Mesodermal cell (in vitro differentiated cells): ENCODE measurements around the gene JMJD1C.
"Not testable (repeated sequence)": the region's sequence is repeated elsewhere in the genome, so short reads cannot be mapped to it uniquely, and the experiment has no call there.

Source experiments
- H3K27ac ChIP-seq: 2 replicates; pipeline ENCODE4 v1.7.0; 2013; ENCODE audit warnings: mild to moderate bottlenecking, low read depth, low read length, moderate library complexity; ENCODE audit not compliant: severe bottlenecking
- H3K36me3 ChIP-seq: 2 replicates; pipeline ENCODE4 v1.7.1; 2013; ENCODE audit warnings: mild to moderate bottlenecking, low read length, moderate library complexity; ENCODE audit not compliant: control insufficient read depth, insufficient read depth
- H3K4me1 ChIP-seq: one replicate; pipeline ENCODE4 v1.7.1; 2013; ENCODE audit warnings: mild to moderate bottlenecking, low read length; ENCODE audit not compliant: insufficient read depth, control insufficient read depth, poor library complexity, severe bottlenecking
- H3K4me3 ChIP-seq: 2 replicates; pipeline ENCODE4 v1.7.0; 2013; ENCODE audit warnings: low read length, control low read depth, mild to moderate bottlenecking; ENCODE audit not compliant: insufficient read depth, poor library complexity, severe bottlenecking; ENCODE audit errors: extremely low read depth
- H3K9me3 ChIP-seq: 2 replicates; pipeline ENCODE4 v1.7.1; 2013; ENCODE audit warnings: mild to moderate bottlenecking, low read length, moderate library complexity; ENCODE audit not compliant: control insufficient read depth
- WGBS, 2 experiments: methylation state at CpG; one replicate each; pipeline ENCODE4 v1.1.5; 2013; ENCODE audit warnings: missing lambda C conversion rate in 2 of 2; ENCODE audit not compliant: insufficient coverage in 2 of 2; 5-methylcytosine and 5-hydroxymethylcytosine counted together

JMJD1C gene

DNA sequence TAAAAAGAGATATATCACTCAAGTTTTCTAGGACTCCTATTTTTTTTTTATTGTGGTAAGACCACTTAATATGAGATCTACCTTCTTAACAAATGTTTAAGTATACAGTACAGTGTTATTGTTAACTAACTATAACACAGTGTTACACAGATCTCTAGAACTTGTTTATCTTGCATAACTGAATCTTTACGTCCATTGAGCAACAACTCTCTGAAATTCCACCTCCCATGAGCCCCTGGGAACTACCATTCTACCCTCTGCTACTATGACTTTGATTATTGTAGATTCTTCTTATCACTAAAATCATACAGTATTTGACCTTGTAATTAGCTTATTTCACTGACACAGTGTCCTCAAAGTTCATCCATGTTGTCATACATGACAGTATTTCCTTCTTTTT is 32.9 kb upstream of the JMJD1C start:
- H3K27ac ChIP-seq = no peak overlapping the region
- peaks cover 12% of the 10 kb centered on the region for H3K36me3 ChIP-seq
- no peaks in the 10 kb centered on the region for H3K9me3 ChIP-seq
- H3K4me3 ChIP-seq = no peak overlapping the region
- peaks cover 6% of the 10 kb centered on the region for H3K4me1 ChIP-seq
- no CpG with 5 or more reads among the region's 1 CpG for WGBS, 2 experiments

DNA sequence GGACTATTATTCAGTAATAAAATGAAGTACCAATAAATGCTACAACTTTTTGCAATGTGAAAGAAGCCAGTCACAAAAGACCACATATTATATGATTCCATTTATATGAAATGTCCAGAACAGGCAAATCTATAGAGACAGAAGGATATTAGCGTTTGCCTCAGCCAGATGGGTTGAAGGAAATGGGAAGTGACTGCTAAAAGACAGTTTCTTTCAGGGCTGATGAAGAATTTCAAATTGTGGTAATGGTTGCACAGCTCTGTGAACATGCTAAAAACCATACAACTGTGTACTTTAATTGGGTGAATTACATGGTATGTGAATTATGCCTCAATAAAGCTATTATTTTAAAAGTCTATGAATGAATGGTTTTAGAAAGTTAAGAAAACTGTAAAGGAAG is 31.5 kb upstream of the JMJD1C start:
- no peaks in the 10 kb centered on the region for H3K9me3 ChIP-seq

DNA sequence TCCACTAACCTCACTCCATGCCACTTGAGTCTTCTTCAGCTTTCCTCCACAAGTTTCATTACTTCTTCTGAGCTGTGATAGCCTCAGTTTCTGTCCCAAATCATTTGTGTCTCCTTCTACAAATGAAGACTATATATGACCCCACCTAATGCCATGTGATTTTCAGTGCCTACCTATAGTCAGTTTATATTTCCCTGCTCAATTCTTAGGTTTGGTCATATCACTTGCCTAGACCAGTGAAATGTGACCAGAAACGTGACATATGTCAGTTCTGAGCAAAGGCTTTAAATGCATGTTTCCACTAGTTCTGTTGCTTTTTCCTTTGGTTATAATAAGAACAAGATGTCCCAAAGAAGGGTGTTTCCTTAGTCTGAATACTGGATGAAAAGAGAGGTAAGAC is 30.8 kb upstream of the JMJD1C start:
- WGBS, 2 experiments = 100% methylated on average over 1 of the region's 1 CpG
- Histone ChIP-seq H3K27ac (no peak overlapping the region), H3K9me3 (no peaks in the 10 kb centered on the region), H3K4me3 (no peak overlapping the region), H3K4me1 (peaks cover 6% of the 10 kb centered on the region), H3K36me3 (peaks cover 12% of the 10 kb centered on the region)

More for the DNA sequence above, 31.5 kb upstream of the JMJD1C start:
- 83% methylated on average over 1 of the region's 1 CpG; no CpG with 5 or more reads in 1 of the 2 experiments for WGBS, 2 experiments
- Histone ChIP-seq H3K4me1 (peaks cover 6% of the 10 kb centered on the region), H3K4me3 (no peak overlapping the region), H3K27ac (no peak overlapping the region), H3K36me3 (peaks cover 12% of the 10 kb centered on the region)

DNA sequence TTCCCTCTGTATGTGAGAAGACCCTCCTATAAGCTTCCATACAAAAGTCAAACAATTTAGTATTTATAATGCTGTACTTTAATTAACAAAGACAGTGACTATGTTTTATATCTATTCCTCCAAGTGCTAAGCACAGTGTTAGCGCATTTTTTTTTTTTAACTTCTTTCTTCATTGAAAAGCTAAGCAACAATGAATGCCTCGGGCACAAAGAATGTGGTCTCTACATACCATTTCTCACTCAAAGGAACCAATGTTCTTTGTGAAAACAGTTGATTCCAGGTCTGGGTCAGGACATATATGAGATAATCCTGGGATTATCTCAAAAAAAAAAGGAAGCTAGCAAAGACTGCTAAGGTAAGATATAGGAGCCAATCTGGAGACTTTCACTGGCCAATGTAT is 29.2 kb upstream of the JMJD1C start:
- Histone ChIP-seq H3K4me3 (no peak overlapping the region), H3K9me3 (peaks cover 5% of the 10 kb centered on the region), H3K36me3 (peaks cover 13% of the 10 kb centered on the region), H3K4me1 (peaks cover 6% of the 10 kb centered on the region), H3K27ac (no peak overlapping the region)
- no CpG with 5 or more reads among the region's 2 CpGs for WGBS, 2 experiments

DNA sequence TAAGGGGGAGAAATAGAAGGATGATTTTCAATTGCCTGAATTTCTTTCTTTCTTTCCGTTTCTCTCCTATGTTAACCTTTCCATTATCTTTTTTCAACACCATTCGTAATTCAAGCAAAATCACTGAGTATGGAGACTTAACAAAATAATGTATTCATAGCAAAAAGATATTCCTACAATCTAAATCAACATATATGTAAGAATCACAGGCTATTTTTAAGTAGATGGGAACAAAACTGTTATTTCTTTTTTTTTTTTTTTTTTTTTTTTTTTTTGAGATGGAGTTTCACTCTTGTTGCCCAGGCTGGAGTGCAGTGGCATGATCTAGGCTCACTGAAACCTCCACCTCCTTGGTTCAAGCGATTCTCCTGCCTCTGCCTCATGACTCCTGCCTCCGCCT is 27.2 kb upstream of the JMJD1C start:
- Histone ChIP-seq H3K36me3 (peaks cover 13% of the 10 kb centered on the region), H3K9me3 (peaks cover 5% of the 10 kb centered on the region), H3K4me1 (peaks cover 6% of the 10 kb centered on the region), H3K27ac (no peak overlapping the region), H3K4me3 (no peak overlapping the region)
- WGBS, 2 experiments = 100% methylated on average over 1 to 2 of the region's 4 CpGs

DNA sequence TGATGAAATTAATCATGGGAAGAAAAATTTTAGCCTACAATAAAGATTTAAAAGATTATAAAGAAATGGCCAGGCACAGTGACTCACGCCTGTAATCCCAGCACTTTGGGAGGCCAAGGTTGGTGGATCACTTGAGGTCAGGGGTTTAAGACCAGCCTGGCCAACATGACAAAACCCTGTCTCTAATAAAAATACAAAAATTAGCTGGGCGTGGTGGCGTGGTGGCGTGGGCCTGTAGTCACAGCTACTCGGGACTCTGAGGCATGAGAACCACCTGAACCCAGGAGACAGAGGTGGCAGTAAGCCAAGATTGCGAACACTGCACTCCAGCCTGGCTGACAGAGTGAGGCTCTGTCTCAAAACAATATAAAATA is 26.5 kb upstream of the JMJD1C start:
- H3K27ac ChIP-seq, H3K9me3 ChIP-seq, H3K4me1 ChIP-seq, H3K4me3 ChIP-seq: not testable (repeated sequence)
- WGBS, 2 experiments = 93 to 95% methylated on average over 4 to 5 of the region's 6 CpGs
- H3K36me3 ChIP-seq = peaks cover 13% of the 10 kb centered on the region

DNA sequence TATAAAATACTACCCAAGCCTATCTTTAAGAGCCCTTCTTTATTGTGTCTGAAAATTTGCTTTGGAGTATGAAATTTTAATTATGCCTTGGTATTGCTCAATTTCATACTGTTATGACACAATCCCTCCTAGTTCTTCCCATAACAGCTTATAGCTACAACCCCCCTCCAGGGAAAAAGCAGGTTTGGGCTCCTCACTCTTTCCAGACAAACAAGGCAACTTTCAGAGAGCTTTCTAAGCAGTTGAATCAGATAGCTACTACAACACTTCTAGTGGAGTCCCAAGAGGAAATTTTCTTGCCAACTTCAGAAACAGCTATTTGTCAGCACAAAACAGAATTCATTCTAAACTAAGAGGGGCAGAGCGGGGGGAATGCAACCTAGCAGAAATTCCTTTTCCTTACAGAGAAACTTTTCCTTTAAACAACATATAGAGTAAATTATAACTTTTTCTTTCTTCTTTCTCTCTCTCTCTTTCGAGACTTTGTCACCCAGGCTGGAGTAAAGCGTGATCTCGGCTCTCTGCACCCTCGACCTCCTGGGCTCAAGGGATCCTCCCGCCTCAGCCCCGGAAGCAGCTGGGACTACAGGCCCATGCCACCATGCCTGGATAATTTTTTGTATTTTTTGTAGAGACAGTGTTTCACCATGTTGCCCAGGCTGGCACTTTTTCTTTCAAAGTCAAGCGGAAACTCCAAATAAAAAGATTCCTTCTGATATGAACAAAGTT is 26.0 kb upstream of the JMJD1C start:
- WGBS, 2 experiments = 92 to 96% methylated on average over 5 to 6 of the region's 8 CpGs
- Histone ChIP-seq H3K4me1 (peaks cover 6% of the 10 kb centered on the region), H3K27ac (peak overlapping the region; percentile 65), H3K36me3 (peaks cover 12% of the 10 kb centered on the region), H3K4me3 (no peak overlapping the region), H3K9me3 (peaks cover 5% of the 10 kb centered on the region)

DNA sequence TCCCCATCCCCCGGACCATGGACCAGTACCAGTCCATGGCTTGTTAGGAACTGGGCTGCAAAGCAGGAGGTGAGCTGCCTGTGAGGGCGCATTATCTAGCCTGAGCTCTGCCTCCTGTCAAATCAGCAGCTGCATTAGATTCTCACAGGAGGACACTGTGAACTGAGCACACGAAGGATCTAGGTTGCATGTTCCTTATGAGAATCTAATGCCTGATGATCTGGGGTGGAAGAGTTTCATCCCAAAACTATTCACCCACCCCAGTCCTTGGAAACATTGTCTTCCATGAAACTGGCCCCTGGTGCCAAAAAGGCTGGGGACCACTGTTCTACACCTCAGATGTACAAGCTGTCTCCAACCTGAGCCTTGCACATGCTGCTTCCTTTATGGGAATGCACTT is 24.1 kb upstream of the JMJD1C start:
- WGBS, 2 experiments = 95 to 97% methylated on average over 2 of the region's 3 CpGs
- H3K9me3 ChIP-seq = peaks cover 5% of the 10 kb centered on the region
- no peak overlapping the region for H3K27ac ChIP-seq
- peaks cover 3% of the 10 kb centered on the region for H3K4me1 ChIP-seq
- no peak overlapping the region for H3K4me3 ChIP-seq
- peaks cover 6% of the 10 kb centered on the region for H3K36me3 ChIP-seq

DNA sequence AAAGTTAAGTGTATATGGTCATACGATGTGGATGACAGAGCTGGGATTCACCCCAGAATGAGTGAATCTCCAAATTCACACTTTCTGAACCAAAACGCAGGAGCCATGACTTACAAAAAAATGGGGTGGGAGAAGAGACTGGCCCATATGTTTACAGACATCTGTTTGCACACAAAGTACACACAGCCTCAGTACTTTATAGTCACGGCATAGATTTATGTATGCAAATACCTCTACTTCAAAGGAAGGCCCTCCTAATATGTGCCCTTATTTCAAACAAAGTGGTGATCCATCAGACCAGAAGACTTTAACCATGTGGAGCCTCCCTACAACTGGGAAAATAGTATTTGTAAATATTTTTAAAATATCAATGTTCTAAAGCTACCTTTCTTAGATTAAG is 22.2 kb upstream of the JMJD1C start:
- WGBS, 2 experiments = 100% methylated on average over 1 of the region's 3 CpGs; no CpG with 5 or more reads in 1 of the 2 experiments
- H3K27ac ChIP-seq = no peak overlapping the region
- H3K36me3 ChIP-seq = peaks cover 6% of the 10 kb centered on the region
- peaks cover 5% of the 10 kb centered on the region for H3K9me3 ChIP-seq
- no peaks in the 10 kb centered on the region for H3K4me1 ChIP-seq
- H3K4me3 ChIP-seq = no peak overlapping the region

DNA sequence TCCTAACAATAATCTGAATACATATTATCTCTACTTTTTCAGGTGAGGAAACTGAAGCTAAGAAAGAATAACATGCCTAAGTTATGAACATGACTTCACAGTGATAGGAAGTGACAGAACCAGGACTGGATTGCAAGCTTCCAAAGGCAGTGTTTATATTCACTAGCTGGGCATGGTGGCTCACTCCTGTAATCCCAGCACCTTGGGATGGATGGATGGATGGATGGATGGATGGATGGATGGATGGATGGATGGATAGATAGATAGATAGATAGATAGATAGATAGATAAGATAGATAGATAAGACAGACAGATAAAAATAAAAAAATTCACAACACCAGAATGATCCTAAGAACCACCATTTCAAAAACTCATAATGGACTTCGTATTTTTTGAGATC is 18.2 kb upstream of the JMJD1C start:
- no peaks in the 10 kb centered on the region for H3K36me3 ChIP-seq
- WGBS, 2 experiments = 100% methylated on average over 1 of the region's 1 CpG; no CpG with 5 or more reads in 1 of the 2 experiments
- H3K9me3 ChIP-seq = no peaks in the 10 kb centered on the region
- H3K4me3 ChIP-seq = no peak overlapping the region
- H3K27ac ChIP-seq = no peak overlapping the region
- H3K4me1 ChIP-seq = no peaks in the 10 kb centered on the region

DNA sequence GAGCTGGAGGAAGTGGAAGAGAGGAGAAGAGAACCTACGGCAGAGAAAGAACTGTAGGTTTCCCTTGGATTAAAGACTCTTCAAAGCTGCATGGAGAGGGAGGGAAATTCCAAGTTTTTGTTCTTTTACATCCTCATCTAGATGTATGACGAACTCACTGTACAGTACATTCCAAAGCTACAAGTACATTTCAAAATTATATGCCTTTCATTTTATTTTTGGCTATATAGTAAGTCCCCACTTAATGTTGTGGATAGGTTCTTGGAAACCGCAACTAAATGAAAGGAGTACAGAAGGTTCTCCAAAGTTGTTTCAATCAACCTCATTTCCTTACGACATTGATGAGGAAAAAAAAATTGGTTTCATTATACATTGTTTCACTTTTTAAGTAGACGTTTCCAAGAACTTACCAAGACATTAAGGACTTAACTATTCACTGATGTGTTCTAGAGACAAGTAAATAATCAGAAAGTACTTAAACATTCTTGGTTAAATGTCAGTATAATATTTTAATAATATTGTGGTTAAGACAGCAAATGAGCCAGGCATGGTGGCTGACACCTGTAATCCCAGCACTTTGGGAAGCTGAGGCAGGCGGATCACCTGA is 16.1 kb upstream of the JMJD1C start:
- Histone ChIP-seq H3K4me1 (no peaks in the 10 kb centered on the region), H3K4me3 (no peak overlapping the region), H3K27ac (no peak overlapping the region), H3K9me3 (no peaks in the 10 kb centered on the region), H3K36me3 (no peaks in the 10 kb centered on the region)
- WGBS, 2 experiments = 100% methylated on average over 1 to 2 of the region's 6 CpGs
